HG03571 (cell line): Measurements from ENCODE around the gene MTERF4.
"Not testable (repeated sequence)": the region's sequence is repeated elsewhere in the genome, so short reads cannot be mapped to it uniquely, and the experiment has no call there.

Source experiments
- ATAC-seq: cut with Tn5 transposase; IDR thresholded peaks from one replicate; pipeline ENCODE4 v1.9.1; 2021; ENCODE audit not compliant: unreplicated experiment

MTERF4 gene

GRCh38 chr2:241112046-241112445 is 10.0 kb upstream of the MTERF4 start:
- no peak for ATAC-seq

GRCh38 chr2:241111440-241111805 is 9.3 kb upstream of the MTERF4 start:
- peak; percentile 36 for ATAC-seq

GRCh38 chr2:241110607-241111439 is 8.7 kb upstream of the MTERF4 start:
- ATAC-seq = peak; percentile 60

GRCh38 chr2:241110089-241110606 is 8.1 kb upstream of the MTERF4 start:
- ATAC-seq = no peak

- no peak for ATAC-seq
Observed at GRCh38 chr2:241109210-241110088, 7.4 kb upstream of the MTERF4 start.

GRCh38 chr2:241108271-241109209 is 6.5 kb upstream of the MTERF4 start:
- ATAC-seq = no peak

GRCh38 chr2:241107031-241107783 is 5.1 kb upstream of the MTERF4 start:
- ATAC-seq = no peak

GRCh38 chr2:241105641-241106040 is 3.6 kb upstream of the MTERF4 start:
- no peak for ATAC-seq

- ATAC-seq = not testable (repeated sequence)
Observed at GRCh38 chr2:241104611-241105010, 2.5 kb upstream of the MTERF4 start.

GRCh38 chr2:241103176-241103595 is 1.1 kb upstream of the MTERF4 start:
- no peak for ATAC-seq

- no peak for ATAC-seq
Observed at GRCh38 chr2:241099246-241099645, 2.8 kb downstream of the MTERF4 start.

- ATAC-seq = peak; percentile 50
Observed at GRCh38 chr2:241096979-241097378, 5.1 kb downstream of the MTERF4 start.

- ATAC-seq = no peak
Observed at GRCh38 chr2:241095594-241096290, 6.3 kb downstream of the MTERF4 start.

GRCh38 chr2:241094924-241095420 is 7.1 kb downstream of the MTERF4 start:
- no peak for ATAC-seq

GRCh38 chr2:241094172-241094571 is 7.9 kb downstream of the MTERF4 start:
- ATAC-seq = no peak

- not testable (repeated sequence) for ATAC-seq
Observed at GRCh38 chr2:241093133-241093781, 8.8 kb downstream of the MTERF4 start.

GRCh38 chr2:241092677-241093076 is 9.4 kb downstream of the MTERF4 start:
- no peak for ATAC-seq

GRCh38 chr2:241091734-241092445 is 10.2 kb downstream of the MTERF4 start:
- no peak for ATAC-seq
